Endothelial cell of umbilical vein (primary cell): ENCODE results near the gene TRAF3. TPM values are rescaled to one million over a fixed set of nuclear protein-coding genes. Genes with fewer than 3 reads are reported as not detected.

Experiments
- BruUV-seq: library from RNA; stranded (reverse); fragments of 400-500 nt; replicated peaks from 2 replicates; lab custom pipeline; 2021; lab: Mats Ljungman, UMichigan
- CTCF ChIA-PET: fragments of 300-600, 350-600 bp; sonication (Branson Sonifier 250); formaldehyde crosslinking; loops from one replicate; lab custom pipeline; 2021; ENCODE audit warnings: antibody characterized with exemption, inconsistent platforms; lab: Charles Lee
- POLR2A ChIA-PET: fragments of 300-600, 350-600 bp; sonication (Branson Sonifier 250); formaldehyde crosslinking; loops from one replicate; lab custom pipeline; 2021; ENCODE audit warnings: antibody characterized with exemption, inconsistent platforms; lab: Charles Lee
- DNase-seq: peaks from one replicate; pipeline ENCODE4 v3.0.0-alpha.2; 2011; ENCODE audit warnings: low read depth, low spot score
- FAIRE-seq: peaks from 2 replicates; lab custom pipeline; 2011; peaks lifted over from hg19 to GRCh38; lab: Jason Lieb, UNC
- H2AFZ ChIP-seq: 2 replicates; pipeline ENCODE4 v1.6.0; 2012; ENCODE audit warnings: low read depth, low read length, control low read depth, inconsistent platforms
- H3K27ac ChIP-seq: 2 replicates; pipeline ENCODE4 v1.5.1; 2011; ENCODE audit warnings: low read depth, mild to moderate bottlenecking, control low read depth, low read length, moderate library complexity; ENCODE audit not compliant: insufficient read depth
- H3K27me3 ChIP-seq, 2 experiments: 2 replicates each; pipeline versions ENCODE4 v1.6.0 to v1.6.1; 2011; ENCODE audit warnings: low read length in 2 of 2, mixed read lengths in 1 of 2; ENCODE audit not compliant: control insufficient read depth in 2 of 2, insufficient read depth in 2 of 2
- H3K36me3 ChIP-seq, 2 experiments: 2 replicates in 1 of 2; 3 replicates in 1 of 2; pipeline ENCODE4 v1.5.1; 2011; ENCODE audit warnings: low read length in 2 of 2, mild to moderate bottlenecking in 1 of 2, moderate library complexity in 1 of 2; ENCODE audit not compliant: control insufficient read depth in 2 of 2, insufficient read depth in 2 of 2; ENCODE audit errors: extremely low read depth in 1 of 2
- H3K4me1 ChIP-seq: 3 replicates; pipeline ENCODE4 v1.5.1; 2011; ENCODE audit warnings: mild to moderate bottlenecking, low read length; ENCODE audit not compliant: control insufficient read depth, insufficient read depth; ENCODE audit errors: extremely low read depth
- H3K4me2 ChIP-seq: 2 replicates; pipeline ENCODE4 v1.6.1; 2011; ENCODE audit warnings: low read length, control low read depth, mixed read lengths; ENCODE audit not compliant: insufficient read depth
- H3K4me3 ChIP-seq, 3 experiments: fragments of 200-600 bp in 1 of 3; sonication (generic), shearing (Covaris generic) in 1 of 3; replicated peaks in 1 of 3; 2 replicates each; pipeline ENCODE4 v1.5.1; 2011 to 2016; ENCODE audit warnings: control low read depth in 3 of 3, low read length in 3 of 3, mild to moderate bottlenecking in 2 of 3, inconsistent platforms in 1 of 3, low read depth in 1 of 3, moderate library complexity in 1 of 3; ENCODE audit not compliant: insufficient read depth in 1 of 3
- H3K79me2 ChIP-seq: 2 replicates; pipeline ENCODE4 v1.6.0; 2012; ENCODE audit warnings: low read length, inconsistent platforms; ENCODE audit not compliant: control insufficient read depth, insufficient read depth
- H3K9ac ChIP-seq: replicated peaks from 2 replicates; pipeline ENCODE3; 2011; ENCODE audit warnings: low read length, control low read depth; ENCODE audit not compliant: insufficient read depth; ENCODE audit errors: extremely low read depth
- H3K9me1 ChIP-seq: replicated peaks from 3 replicates; pipeline ENCODE4 v1.6.0; 2011; ENCODE audit warnings: mild to moderate bottlenecking, low read length; ENCODE audit not compliant: control insufficient read depth, insufficient read depth; ENCODE audit errors: extremely low read depth
- H3K9me3 ChIP-seq: replicated peaks from 2 replicates; pipeline ENCODE4 v1.5.1; 2012; ENCODE audit warnings: low read length, inconsistent platforms; ENCODE audit not compliant: control insufficient read depth, insufficient read depth
- H4K20me1 ChIP-seq: replicated peaks from 2 replicates; pipeline ENCODE3; 2011; ENCODE audit warnings: mild to moderate bottlenecking, low read length; ENCODE audit not compliant: control insufficient read depth, insufficient read depth; ENCODE audit errors: extremely low read depth
- EZH2 ChIP-seq: IDR thresholded peaks from 2 replicates; pipeline ENCODE4 v1.6.1; 2012; ENCODE audit warnings: borderline replicate concordance, low read depth, mild to moderate bottlenecking, moderate library complexity, low read length, inconsistent platforms; ENCODE audit not compliant: severe bottlenecking
- GATA2 ChIP-seq: IDR thresholded peaks from 2 replicates; pipeline ENCODE4 v1.7.0; 2011; ENCODE audit warnings: low read depth, mild to moderate bottlenecking, moderate library complexity, mixed read lengths, low read length; ENCODE audit not compliant: insufficient read length, insufficient read depth
- POLR2A ChIP-seq: IDR thresholded peaks from 2 replicates; pipeline ENCODE4 v1.6.1; 2012; ENCODE audit warnings: low read depth, mild to moderate bottlenecking, control low read depth, low read length
- POLR2AphosphoS5 ChIP-seq: IDR thresholded peaks from 2 replicates; pipeline ENCODE4 v1.6.1; 2012; ENCODE audit warnings: low read depth, mild to moderate bottlenecking, control low read depth, low read length, moderate library complexity; ENCODE audit not compliant: insufficient read depth
- dilution Hi-C: fragments of 300-500 bp; cut with MboI; formaldehyde crosslinking; loops from one replicate; pipeline ENCODE4 v1.15.0; 2019; ENCODE audit warnings: low sequenced_read_pairs; ENCODE audit not compliant: extremely low pct_ligation_motif_present
- intact Hi-C: fragments of 100-400 bp; cut with micrococcal nuclease; formaldehyde crosslinking; loops from one replicate; pipeline ENCODE4 v1.10.0; 2022
- polyA plus RNA-seq, 4 experiments: library from polyadenylated mRNA; depleted of rRNA in 3 of 4; stranded (reverse) in 3 of 4; unstranded in 1 of 4; fragments of >200 nt; gene quantifications; 2 replicates each; pipeline versions ENCODE4 v1.2.1 to v1.2.3, GENCODE V29; 2011 to 2012; ENCODE audit warnings: missing spikeins in 1 of 4
- total RNA-seq: library from RNA; stranded (reverse); gene quantifications from 2 replicates; pipeline ENCODE4 v1.2.3, GENCODE V29; 2021

TRAF3 gene
- total and polyA plus RNA-seq, 2 donors (not counting 3 experiments of a cell fraction or from before 2014, with no cell fraction given), result 14.4 to 27.6 TPM

DNA sequence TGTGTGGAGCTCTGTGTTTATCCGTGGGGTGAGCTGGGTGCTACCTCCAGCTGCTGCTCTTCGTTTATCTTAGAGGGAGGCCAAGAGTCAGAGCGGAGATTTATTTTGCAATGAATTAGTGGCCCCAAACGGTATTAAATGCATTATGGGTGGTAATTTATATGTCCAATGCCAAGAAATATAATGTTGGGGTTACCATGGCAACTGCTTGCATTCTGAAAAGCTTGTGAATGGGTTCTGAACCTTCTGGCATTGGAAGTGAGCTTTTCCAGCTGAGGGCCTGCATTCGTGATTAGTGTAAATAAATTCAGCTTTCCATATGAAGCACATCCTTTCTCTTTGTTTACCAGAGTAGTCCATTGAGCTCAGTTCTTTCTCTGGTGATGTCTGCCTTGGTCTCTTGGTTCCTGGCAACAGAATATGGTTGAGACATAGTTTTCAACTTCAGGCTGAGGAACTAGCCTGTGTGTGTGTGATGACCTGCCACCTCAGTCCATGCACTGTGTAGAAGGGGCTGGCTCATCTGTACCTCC, 51.8 kb downstream of the TRAF3 start:
- no peaks in the 10 kb centered on the region for H3K9me3 ChIP-seq
- dilution Hi-C loops (no loop called here), intact Hi-C loops (no loop called here)
- no peak overlapping the region for H3K27ac ChIP-seq
- H3K27me3 ChIP-seq, result no peaks in the 10 kb centered on the region
- peaks cover 48% of the 10 kb centered on the region for H3K79me2 ChIP-seq
- CTCF ChIA-PET, result interaction anchor here (0.7 to 1.2 kb wide), 5 partner anchors 11 to 135 kb away, joined by 3 to 4 read pairs (median 3); no protein-coding TSS in a partner anchor
- H3K9me1 ChIP-seq, result no peaks in the 10 kb centered on the region
- POLR2A ChIA-PET, result no interaction called here
- FAIRE-seq (no peak), DNase-seq (no peak)
- no peaks in the 10 kb centered on the region for H4K20me1 ChIP-seq
- no peak overlapping the region for H3K4me2 ChIP-seq
- no TSS peak for BruUV-seq
- H3K4me1 ChIP-seq, result peaks cover 3% of the 10 kb centered on the region
- no peaks in the 10 kb centered on the region for H3K36me3 ChIP-seq
- H3K4me3 ChIP-seq, result no peak overlapping the region
- no peak for TF ChIP-seq POLR2A
- H3K9ac ChIP-seq, result no peak overlapping the region
- H2AFZ ChIP-seq, result no peak overlapping the region

DNA sequence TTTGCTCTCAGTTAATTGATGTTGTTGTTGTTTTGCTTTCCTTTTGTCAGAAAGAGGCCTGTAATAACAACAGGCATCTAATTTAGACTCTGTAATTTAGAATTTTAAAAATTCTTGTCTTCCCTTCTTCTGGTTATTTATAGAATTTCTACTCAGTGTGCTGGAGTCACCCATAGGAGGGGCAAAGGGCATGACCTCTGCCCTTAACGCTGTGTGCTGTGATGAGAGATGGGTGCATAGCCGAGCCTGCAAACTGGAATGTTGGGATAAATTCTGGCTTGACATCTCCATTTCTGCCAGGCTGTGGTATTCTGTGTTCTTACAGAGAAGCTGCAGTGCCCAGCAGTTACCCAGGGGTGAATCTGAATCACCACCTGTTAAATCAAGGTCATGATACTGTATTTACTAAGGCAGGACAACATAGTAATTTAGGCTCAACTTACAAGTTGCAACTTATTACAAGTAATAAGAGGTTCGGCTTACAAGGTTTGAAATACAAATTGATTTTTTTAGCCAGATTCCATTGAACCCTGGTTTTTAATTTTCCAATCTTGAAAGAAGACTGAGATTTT, 53.3 kb downstream of the TRAF3 start:
- Histone ChIP-seq H3K4me1 (no peaks in the 10 kb centered on the region), H3K4me2 (no peak overlapping the region), H3K9me1 (no peaks in the 10 kb centered on the region), H4K20me1 (no peaks in the 10 kb centered on the region), H2AFZ (no peak overlapping the region), H3K9ac (no peak overlapping the region), H3K4me3 (no peak overlapping the region), H3K9me3 (no peaks in the 10 kb centered on the region), H3K79me2 (peaks cover 35% of the 10 kb centered on the region), H3K27me3 (no peaks in the 10 kb centered on the region), H3K27ac (no peak overlapping the region), H3K36me3 (no peaks in the 10 kb centered on the region)
- FAIRE-seq (no peak), DNase-seq (no peak)
- dilution Hi-C loops, result no loop called here
- CTCF ChIA-PET, result no interaction called here
- intact Hi-C loops, result no loop called here
- BruUV-seq, result no TSS peak
- POLR2A ChIA-PET, result no interaction called here
- no peak for TF ChIP-seq POLR2AphosphoS5
- no peak for TF ChIP-seq GATA2
- no peak for TF ChIP-seq EZH2
